Spleen (tissue), 11 donors: ENCODE results near the gene WDR48. TPM values are rescaled to one million over a fixed set of nuclear protein-coding genes. Genes with fewer than 3 reads are reported as not detected.
A peak's percentile ranks its signal among the peaks of the same experiment; 100 is the strongest.

ENCODE experiments used
- DNase-seq: peaks from one replicate; pipeline ENCODE4 v3.0.0-alpha.2; 2020
- H3K27ac ChIP-seq, 8 donors: fragments of 200-600 bp; sonication (generic) in 7 of 8; 1 replicate in 4 of 8; 2 replicates in 4 of 8; pipeline versions ENCODE4 v1.5.0 to v1.8.0; 2016 to 2021; ENCODE audit warnings: inconsistent platforms in 4 of 8, mild to moderate bottlenecking in 4 of 8, moderate library complexity in 1 of 8
- H3K27me3 ChIP-seq, 7 donors: fragments of 200-600 bp; sonication (generic) in 6 of 7; replicated peaks in 1 of 7; 1 replicate in 4 of 7; 2 replicates in 3 of 7; pipeline versions ENCODE4 v1.5.0 to v1.8.0; 2016 to 2021; ENCODE audit warnings: inconsistent platforms in 3 of 7, mild to moderate bottlenecking in 1 of 7
- H3K36me3 ChIP-seq, 6 donors: fragments of 200-600 bp; sonication (generic) in 5 of 6; 1 replicate in 4 of 6; 2 replicates in 2 of 6; pipeline versions ENCODE4 v1.5.0 to v1.8.0; 2016 to 2021; ENCODE audit warnings: inconsistent platforms in 2 of 6
- H3K4me1 ChIP-seq, 6 donors: fragments of 200-600 bp; sonication (generic) in 5 of 6; 1 replicate in 3 of 6; 2 replicates in 3 of 6; pipeline versions ENCODE4 v1.5.0 to v1.8.0; 2016 to 2021; ENCODE audit warnings: inconsistent platforms in 3 of 6
- H3K4me3 ChIP-seq, 8 donors: fragments of 200-600 bp; sonication (generic) in 7 of 8; 1 replicate in 4 of 8; 2 replicates in 4 of 8; pipeline versions ENCODE4 v1.5.0 to v1.8.0; 2016 to 2021; ENCODE audit warnings: inconsistent platforms in 4 of 8, mild to moderate bottlenecking in 4 of 8, moderate library complexity in 2 of 8
- H3K9me3 ChIP-seq, 8 donors: fragments of 200-600 bp; sonication (generic) in 7 of 8; 1 replicate in 4 of 8; 2 replicates in 4 of 8; pipeline versions ENCODE4 v1.5.0 to v1.8.0; 2016 to 2021; ENCODE audit warnings: inconsistent platforms in 4 of 8
- POLR2A ChIP-seq, 3 donors: fragments of 450-650 bp; IDR thresholded peaks; one replicate each; pipeline ENCODE4 v1.5.1; 2017; ENCODE audit warnings: antibody characterized with exemption in 3 of 3, mild to moderate bottlenecking in 1 of 3
- POLR2AphosphoS5 ChIP-seq, 3 donors: sonication (generic); formaldehyde crosslinking; IDR thresholded peaks; one replicate each; pipeline ENCODE4 v1.5.1; 2017; ENCODE audit warnings: antibody characterized with exemption in 3 of 3
- WGBS, 5 donors: extraction: QIAGEN DNeasy Blood & Tissue Kit in 3 of 5; methylation state at CpG; one replicate each; pipeline versions ENCODE4 v1.1.5 to v1.1.7; 2013 to 2018; 5-methylcytosine and 5-hydroxymethylcytosine counted together
- intact Hi-C: fragments of 100-400 bp; cut with DNase I; formaldehyde crosslinking; loops from one replicate; pipeline ENCODE4 v1.15.0; 2023; ENCODE audit warnings: low total_unique reads
- polyA plus RNA-seq, 3 donors: library from polyadenylated mRNA; stranded (reverse); fragments of 200-250 nt; gene quantifications; one replicate each; pipeline ENCODE4 v1.2.1, GENCODE V29; 2013
- total RNA-seq, 7 donors: library from RNA; depleted of rRNA in 3 of 7; stranded (reverse); fragments of >200 nt in 3 of 7; fragmentation: NEBNext Ultra II Directional in 4 of 7; extraction: Animal tissue kit (Norgen Biotek cat#: 25700) in 4 of 7; gene quantifications; one replicate each; pipeline versions ENCODE4 v1.1.0 to v1.2.1, GENCODE V29; 2016 to 2021
- TF ChIP-seq, protein P1 (sequence below), 11 experiments: fragments of 200-600 bp in 7 of 11; fragments of 450-650 bp in 4 of 11; sonication (generic) in 4 of 11; IDR thresholded peaks in 8 of 11; conservative IDR thresholded peaks in 3 of 11; 1 replicate in 7 of 11; 2 replicates in 4 of 11; pipeline versions ENCODE4 v1.4.0 to v1.8.0; 2016 to 2021; ENCODE audit warnings: antibody characterized with exemption in 11 of 11, inconsistent platforms in 4 of 11, mild to moderate bottlenecking in 1 of 11
- donor health status: healthy with polysubstance abuse.
- donor health status: DM: no; HTN: no; CAD: no; lungs with moderate emphysema.
- donor health status: DM: no; HTN: no; CAD: no.
- donor health status: Bipolar disorder and iron deficiency.
- donor health status: healthy.
- donor health status: DM: no; HTN: no; CAD: no.
- donor health status: DM: yes; HTN: yes; CAD: no.

Gene WDR48
- total and polyA plus RNA-seq, 10 donors, result 11.1 to 45.0 (median 35.3) TPM

DNA sequence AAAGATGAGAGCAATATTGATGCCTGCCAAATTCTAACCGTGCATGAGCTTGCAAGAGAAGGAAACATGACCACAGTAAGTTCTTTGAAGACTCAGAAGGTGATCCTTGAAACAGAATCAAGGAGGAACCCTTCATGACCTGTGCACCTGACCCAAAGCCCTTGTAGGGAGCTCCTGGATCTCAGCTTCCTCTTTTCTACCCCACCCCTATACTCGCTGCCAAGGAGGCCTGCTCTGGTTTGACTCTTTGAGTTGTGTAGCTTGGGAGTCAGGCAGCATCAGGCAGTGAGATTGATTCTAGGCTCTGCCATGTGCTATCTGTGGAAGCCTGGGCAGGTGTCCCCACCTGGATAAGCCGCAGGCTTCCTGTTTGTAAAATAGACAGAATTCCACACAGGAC is 66.3 kb downstream of the WDR48 start:
- peak; percentile 24 for DNase-seq
- intact Hi-C loops, result no loop called here
- peaks cover 0 to 24% (median 16%) of the 10 kb centered on the region in 6 donors for H3K4me1 ChIP-seq
- H3K27me3 ChIP-seq, result no peaks in the 10 kb centered on the region
- H3K27ac ChIP-seq, result no peak overlapping the region
- no peak overlapping the region for H3K4me3 ChIP-seq
- 71 to 80% (median 73%) methylated on average over 3 of the region's 3 CpGs for WGBS, 5 donors
- H3K36me3 ChIP-seq, result peaks cover 0 to 49% (median 6%) of the 10 kb centered on the region in 6 donors
- no peaks in the 10 kb centered on the region for H3K9me3 ChIP-seq
- TF ChIP-seq POLR2A (IDR thresholded peaks at IDR 0.05) (no peak), POLR2AphosphoS5 (IDR thresholded peaks at IDR 0.05) (no peak)
- TF ChIP-seq, protein P1, sequence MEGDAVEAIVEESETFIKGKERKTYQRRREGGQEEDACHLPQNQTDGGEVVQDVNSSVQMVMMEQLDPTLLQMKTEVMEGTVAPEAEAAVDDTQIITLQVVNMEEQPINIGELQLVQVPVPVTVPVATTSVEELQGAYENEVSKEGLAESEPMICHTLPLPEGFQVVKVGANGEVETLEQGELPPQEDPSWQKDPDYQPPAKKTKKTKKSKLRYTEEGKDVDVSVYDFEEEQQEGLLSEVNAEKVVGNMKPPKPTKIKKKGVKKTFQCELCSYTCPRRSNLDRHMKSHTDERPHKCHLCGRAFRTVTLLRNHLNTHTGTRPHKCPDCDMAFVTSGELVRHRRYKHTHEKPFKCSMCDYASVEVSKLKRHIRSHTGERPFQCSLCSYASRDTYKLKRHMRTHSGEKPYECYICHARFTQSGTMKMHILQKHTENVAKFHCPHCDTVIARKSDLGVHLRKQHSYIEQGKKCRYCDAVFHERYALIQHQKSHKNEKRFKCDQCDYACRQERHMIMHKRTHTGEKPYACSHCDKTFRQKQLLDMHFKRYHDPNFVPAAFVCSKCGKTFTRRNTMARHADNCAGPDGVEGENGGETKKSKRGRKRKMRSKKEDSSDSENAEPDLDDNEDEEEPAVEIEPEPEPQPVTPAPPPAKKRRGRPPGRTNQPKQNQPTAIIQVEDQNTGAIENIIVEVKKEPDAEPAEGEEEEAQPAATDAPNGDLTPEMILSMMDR (IDR thresholded peaks at IDR 0.05 in 8 of 11, conservative IDR thresholded peaks at IDR 0.05 in 3 of 11), result no peak

DNA sequence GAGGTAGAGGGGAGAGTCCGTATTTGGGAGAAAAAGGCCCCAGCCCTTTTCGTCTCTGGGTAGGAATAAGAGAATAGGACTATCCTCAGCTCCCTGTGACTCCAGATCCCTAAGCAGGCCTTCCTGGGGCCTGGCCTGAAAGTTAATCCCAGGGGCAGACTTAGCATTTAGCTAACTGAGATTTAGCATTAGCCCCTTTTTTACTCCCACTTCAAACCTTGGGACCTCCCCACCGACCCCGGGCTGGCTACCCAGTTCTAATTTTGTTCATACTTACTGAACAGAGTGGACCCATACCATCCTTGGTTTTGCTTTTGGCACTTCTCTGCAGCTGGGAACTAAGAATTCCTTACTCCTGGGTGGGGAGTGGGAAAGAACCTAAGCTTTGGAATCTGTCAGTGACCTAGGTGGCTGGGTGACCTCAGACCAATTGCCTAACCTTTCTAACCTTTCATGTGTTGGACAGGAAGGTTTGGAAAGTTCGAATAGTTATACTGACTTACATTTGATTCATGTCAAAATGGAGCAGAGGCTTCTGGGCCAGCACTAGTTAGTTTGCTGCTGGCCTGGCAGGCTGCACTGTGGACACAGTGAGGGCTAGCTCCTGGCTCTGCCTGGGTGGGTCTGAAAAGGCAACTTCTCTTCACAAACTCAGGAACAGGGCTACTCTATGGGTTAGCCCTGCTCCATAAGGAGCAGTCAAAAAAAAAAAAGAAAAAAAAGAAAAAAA is 67.3 kb downstream of the WDR48 start:
- Histone ChIP-seq H3K27ac (no peak overlapping the region), H3K4me1 (peaks cover 0 to 30% (median 17%) of the 10 kb centered on the region in 6 donors), H3K36me3 (peaks cover 0 to 49% (median 6%) of the 10 kb centered on the region in 6 donors), H3K4me3 (no peak overlapping the region), H3K9me3 (no peaks in the 10 kb centered on the region), H3K27me3 (no peaks in the 10 kb centered on the region)
- 72 to 92% (median 84%) methylated on average over 5 of the region's 5 CpGs for WGBS, 5 donors
- TF ChIP-seq, protein P1 (IDR thresholded peaks at IDR 0.05 in 8 of 11, conservative IDR thresholded peaks at IDR 0.05 in 3 of 11), result no peak
- no peak for TF ChIP-seq POLR2A (IDR thresholded peaks at IDR 0.05)
- TF ChIP-seq POLR2AphosphoS5 (IDR thresholded peaks at IDR 0.05), result no peak
- DNase-seq, result peak; percentile 52
- intact Hi-C loops, result no loop called here

DNA sequence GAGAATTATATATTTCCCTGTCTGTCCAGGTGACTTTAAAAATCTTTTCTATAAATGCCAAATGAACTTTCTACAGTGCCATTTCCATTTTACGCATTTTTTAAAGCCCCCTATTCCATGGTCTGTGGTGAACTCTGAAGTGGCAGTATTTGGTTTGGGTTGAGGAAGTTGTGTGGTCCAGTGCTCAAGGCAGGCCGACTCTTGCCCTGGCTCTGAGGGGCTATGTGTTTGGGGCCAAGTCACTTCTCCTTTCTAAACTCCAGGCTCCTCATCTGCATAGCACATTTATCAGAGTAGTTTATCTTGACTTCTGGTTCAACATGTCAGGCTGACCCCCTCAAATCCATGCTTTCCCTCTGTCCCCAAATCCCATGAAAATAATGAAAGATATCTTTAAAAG is 69.8 kb downstream of the WDR48 start:
- WGBS, 5 donors, result 46 to 67% (median 59%) methylated on average over 2 of the region's 2 CpGs
- peaks cover 0 to 31% (median 6%) of the 10 kb centered on the region in 6 donors for H3K36me3 ChIP-seq
- H3K4me3 ChIP-seq, result no peak overlapping the region
- no peaks in the 10 kb centered on the region for H3K9me3 ChIP-seq
- TF ChIP-seq, protein P1 (IDR thresholded peaks at IDR 0.05 in 8 of 11, conservative IDR thresholded peaks at IDR 0.05 in 3 of 11), result no peak
- H3K4me1 ChIP-seq, result peaks cover under 1 to 36% (median 19%) of the 10 kb centered on the region in 6 donors
- intact Hi-C loops, result loop anchor here (5.0 kb wide), 1 partner anchor 166 kb away; no protein-coding TSS in a partner anchor
- H3K27me3 ChIP-seq, result no peaks in the 10 kb centered on the region
- H3K27ac ChIP-seq, result peak overlapping the region in 1 of 8 donors; percentile 24
- DNase-seq, result peak; percentile 72

DNA sequence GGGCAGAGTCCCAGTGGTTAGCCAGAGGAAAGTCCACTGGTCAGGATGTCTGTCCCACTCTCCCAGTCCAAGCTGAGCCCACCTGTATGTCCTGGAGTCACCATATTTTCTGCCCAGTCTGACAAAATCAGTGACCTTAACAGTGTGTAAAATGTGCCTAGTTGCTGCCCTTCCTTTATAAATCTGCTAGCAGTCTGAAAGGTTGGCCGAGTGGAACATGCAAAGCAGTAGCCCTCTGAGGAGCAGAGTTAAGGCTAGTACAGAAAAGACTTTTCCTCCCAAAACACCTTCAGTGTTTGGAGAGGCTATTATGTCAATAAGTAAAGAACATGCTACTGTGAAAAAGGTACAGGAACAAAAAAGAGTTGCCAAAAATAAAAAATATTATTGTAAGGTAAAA is 71.0 kb downstream of the WDR48 start:
- peaks cover 7 to 48% (median 31%) of the 10 kb centered on the region in 6 donors for H3K4me1 ChIP-seq
- no peak overlapping the region for H3K4me3 ChIP-seq
- no peak for TF ChIP-seq POLR2AphosphoS5 (IDR thresholded peaks at IDR 0.05)
- TF ChIP-seq, protein P1 (IDR thresholded peaks at IDR 0.05 in 8 of 11, conservative IDR thresholded peaks at IDR 0.05 in 3 of 11), result no peak
- no peak for TF ChIP-seq POLR2A (IDR thresholded peaks at IDR 0.05)
- no peaks in the 10 kb centered on the region for H3K9me3 ChIP-seq
- peak overlapping the region in 2 of 8 donors; percentile 9 to 49 for H3K27ac ChIP-seq
- 52 to 79% (median 67%) methylated on average over 1 of the region's 1 CpG for WGBS, 5 donors
- no peaks in the 10 kb centered on the region for H3K27me3 ChIP-seq
- H3K36me3 ChIP-seq, result peaks cover 0 to 27% (median 5%) of the 10 kb centered on the region in 6 donors
- intact Hi-C loops, result loop anchor here (5.0 kb wide), 1 partner anchor 164 kb away; no protein-coding TSS in a partner anchor
- DNase-seq, result no peak
